ENCODE measurements around the gene PDE7B. TPM values are rescaled to one million over a fixed set of nuclear protein-coding genes. Genes with fewer than 3 reads are reported as not detected.

The PDE7B gene
- total and polyA plus RNA-seq, 2 of the 13 experiments (the other 11 are each of a cell fraction or from before 2014, with no cell fraction given) = not detected

DNA sequence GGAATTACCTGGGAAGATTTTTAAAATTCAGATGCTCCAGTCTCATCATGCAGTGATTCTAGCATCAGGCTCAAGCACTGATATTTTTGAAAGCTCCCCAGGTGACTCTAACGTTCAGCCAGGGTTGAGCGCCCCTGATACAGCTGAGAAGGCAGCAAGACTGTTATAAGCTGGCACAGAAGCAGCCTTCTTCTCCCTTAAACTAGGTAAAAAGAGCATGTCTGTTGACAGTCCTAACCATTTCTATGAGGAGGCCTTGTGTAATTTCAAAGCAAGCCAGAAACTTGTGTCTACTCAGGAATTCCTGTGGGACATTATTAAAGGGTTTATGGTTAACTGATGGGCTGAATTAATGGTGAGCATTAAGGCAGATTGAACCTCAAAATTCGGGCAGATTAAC, 141.9 kb downstream of the PDE7B start:
- Histone ChIP-seq H2AFZ (ENCODE audit: low read length) (no peak overlapping the region), H3K79me2 (ENCODE audit: insufficient read depth, low read length) (no peaks in the 10 kb centered on the region), H4K20me1 (ENCODE audit: insufficient read depth, low read length) (no peaks in the 10 kb centered on the region), H3K4me1 (ENCODE audit: insufficient read depth, low read length) (no peaks in the 10 kb centered on the region), H3K9me3 (ENCODE audit: low read length) (no peaks in the 10 kb centered on the region), H3K27ac (ENCODE audit: extremely low read length, insufficient read depth, low read length) (no peak overlapping the region), H3K36me3 (replicated peaks in 1 of 2; ENCODE audit: control insufficient read depth in 1 of 2, insufficient read depth in 2 of 2, low read length in 2 of 2) (no peaks in the 10 kb centered on the region), H3K4me2 (ENCODE audit: low read depth, low read length) (no peak overlapping the region), H3K9ac (ENCODE audit: insufficient read depth, low read depth, low read length) (no peak overlapping the region), H3K27me3 (ENCODE audit: control insufficient read depth in 1 of 2, insufficient read depth in 2 of 2, low read length in 2 of 2) (no peaks in the 10 kb centered on the region; a peak in 1 of 5 replicates), H3K4me3 (replicated peaks in 1 of 3; ENCODE audit: insufficient read depth in 1 of 3, low read depth in 2 of 3, low read length in 3 of 3) (no peak overlapping the region)
- ChIA-PET POLR2A (no interaction called here), CTCF (ENCODE audit: low intra/inter-chr PET ratio, low total read pairs) (no interaction called here)
- in situ Hi-C loops (cut with HindIII; ENCODE audit: extremely low pct_ligation_motif_present, low pct_unique_long_range_greater_than_20kb) = no loop called here
- ATAC-seq = no peak
- FAIRE-seq = no peak
- intact Hi-C loops (cut with micrococcal nuclease; ENCODE audit: unreplicated experiment) = no loop called here
- 2% methylated on average over 3 of the region's 3 CpGs for WGBS (ENCODE audit: low lambda C conversion rate)
- no TSS peak for BruUV-seq (replicated peaks)
- DNase-seq (ENCODE audit: low spot score) = no peak
- no peak for TF ChIP-seq ZNF772 (CRISPR knock-in tag; IDR thresholded peaks at IDR 0.05)
- TF ChIP-seq GATAD1 (CRISPR knock-in tag; IDR thresholded peaks at IDR 0.05) = no peak
- TF ChIP-seq CENPX (CRISPR knock-in tag; IDR thresholded peaks at IDR 0.05) = no peak
- TF ChIP-seq DR1 (CRISPR knock-in tag; IDR thresholded peaks at IDR 0.05) = no peak
- TF ChIP-seq ZFAT (CRISPR knock-in tag; conservative IDR thresholded peaks at IDR 0.05) = no peak

DNA sequence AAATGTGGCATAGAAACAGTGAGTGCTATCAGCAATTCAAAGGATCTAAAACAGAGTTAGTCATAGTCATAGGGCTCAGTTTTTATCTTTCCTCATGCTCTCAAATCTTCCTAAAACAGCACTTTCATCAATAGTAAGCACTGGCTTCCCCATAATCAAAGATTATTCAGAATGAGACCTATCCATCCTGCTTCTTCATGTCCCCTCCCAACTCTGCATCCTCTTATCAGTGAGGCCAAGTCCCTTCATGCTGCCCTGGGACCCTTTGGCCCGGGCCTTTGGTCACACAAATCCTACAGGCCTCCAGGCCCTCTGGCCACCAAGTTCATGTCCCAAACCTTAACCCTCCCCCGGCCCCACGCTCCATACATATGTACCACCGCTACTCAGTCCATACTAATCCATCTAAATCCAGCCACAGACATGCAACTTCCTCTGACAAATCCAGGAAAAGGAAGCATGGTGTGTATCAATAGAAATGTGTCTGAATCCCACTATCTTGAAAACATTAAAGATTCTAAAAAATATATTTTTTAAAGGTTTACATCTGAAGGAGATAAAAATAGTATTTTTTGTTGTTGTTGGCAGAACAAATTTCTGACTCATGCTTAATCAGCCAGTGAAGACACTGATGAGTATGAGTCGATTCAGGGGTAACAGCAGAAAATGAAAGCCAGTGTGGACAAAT, 143.5 kb downstream of the PDE7B start:
- POLR2A ChIA-PET = no interaction called here
- no peaks in the 10 kb centered on the region for H4K20me1 ChIP-seq (ENCODE audit: insufficient read depth, low read length)
- H3K27ac ChIP-seq (ENCODE audit: extremely low read length, insufficient read depth, low read length) = no peak overlapping the region
- H3K4me2 ChIP-seq (ENCODE audit: low read depth, low read length) = no peak overlapping the region
- intact Hi-C loops (cut with micrococcal nuclease; ENCODE audit: unreplicated experiment) (no loop called here), in situ Hi-C loops (cut with HindIII; ENCODE audit: extremely low pct_ligation_motif_present, low pct_unique_long_range_greater_than_20kb) (no loop called here)
- H3K9ac ChIP-seq (ENCODE audit: insufficient read depth, low read depth, low read length) = no peak overlapping the region
- H3K9me3 ChIP-seq (ENCODE audit: low read length) = no peaks in the 10 kb centered on the region
- ATAC-seq = no peak
- BruUV-seq (replicated peaks) = no TSS peak
- no peak overlapping the region for H2AFZ ChIP-seq (ENCODE audit: low read length)
- no peaks in the 10 kb centered on the region for H3K4me1 ChIP-seq (ENCODE audit: insufficient read depth, low read length)
- no peak overlapping the region for H3K4me3 ChIP-seq (replicated peaks in 1 of 3; ENCODE audit: insufficient read depth in 1 of 3, low read depth in 2 of 3, low read length in 3 of 3)
- no peaks in the 10 kb centered on the region for H3K79me2 ChIP-seq (ENCODE audit: insufficient read depth, low read length)
- no peaks in the 10 kb centered on the region; a peak in 1 of 5 replicates for H3K27me3 ChIP-seq (ENCODE audit: control insufficient read depth in 1 of 2, insufficient read depth in 2 of 2, low read length in 2 of 2)
- DNase-seq (ENCODE audit: low spot score) = no peak
- TF ChIP-seq, protein P1, sequence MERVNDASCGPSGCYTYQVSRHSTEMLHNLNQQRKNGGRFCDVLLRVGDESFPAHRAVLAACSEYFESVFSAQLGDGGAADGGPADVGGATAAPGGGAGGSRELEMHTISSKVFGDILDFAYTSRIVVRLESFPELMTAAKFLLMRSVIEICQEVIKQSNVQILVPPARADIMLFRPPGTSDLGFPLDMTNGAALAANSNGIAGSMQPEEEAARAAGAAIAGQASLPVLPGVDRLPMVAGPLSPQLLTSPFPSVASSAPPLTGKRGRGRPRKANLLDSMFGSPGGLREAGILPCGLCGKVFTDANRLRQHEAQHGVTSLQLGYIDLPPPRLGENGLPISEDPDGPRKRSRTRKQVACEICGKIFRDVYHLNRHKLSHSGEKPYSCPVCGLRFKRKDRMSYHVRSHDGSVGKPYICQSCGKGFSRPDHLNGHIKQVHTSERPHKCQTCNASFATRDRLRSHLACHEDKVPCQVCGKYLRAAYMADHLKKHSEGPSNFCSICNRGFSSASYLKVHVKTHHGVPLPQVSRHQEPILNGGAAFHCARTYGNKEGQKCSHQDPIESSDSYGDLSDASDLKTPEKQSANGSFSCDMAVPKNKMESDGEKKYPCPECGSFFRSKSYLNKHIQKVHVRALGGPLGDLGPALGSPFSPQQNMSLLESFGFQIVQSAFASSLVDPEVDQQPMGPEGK (CRISPR knock-in tag; IDR thresholded peaks at IDR 0.05) = no peak
- TF ChIP-seq ZSCAN22 (CRISPR knock-in tag; IDR thresholded peaks at IDR 0.05) (no peak), SIX1 (CRISPR knock-in tag; IDR thresholded peaks at IDR 0.05; ENCODE audit: borderline replicate concordance) (no peak), EED (CRISPR knock-in tag; IDR thresholded peaks at IDR 0.05) (no peak), SATB2 (CRISPR knock-in tag; IDR thresholded peaks at IDR 0.05) (no peak), PITX1 (CRISPR knock-in tag; IDR thresholded peaks at IDR 0.05) (no peak), MYC (CRISPR knock-in tag; IDR thresholded peaks at IDR 0.05; ENCODE audit: borderline replicate concordance) (no peak), SRSF9 (IDR thresholded peaks at IDR 0.05; ENCODE audit: borderline replicate concordance, insufficient read depth, low read depth, low read length, poor library complexity, severe bottlenecking) (no peak), ZBTB7B (CRISPR knock-in tag; IDR thresholded peaks at IDR 0.05) (no peak), RBM22 (optimal IDR thresholded peaks at IDR 0.05; ENCODE audit: low read length) (no peak)
- TF ChIP-seq, protein P2, sequence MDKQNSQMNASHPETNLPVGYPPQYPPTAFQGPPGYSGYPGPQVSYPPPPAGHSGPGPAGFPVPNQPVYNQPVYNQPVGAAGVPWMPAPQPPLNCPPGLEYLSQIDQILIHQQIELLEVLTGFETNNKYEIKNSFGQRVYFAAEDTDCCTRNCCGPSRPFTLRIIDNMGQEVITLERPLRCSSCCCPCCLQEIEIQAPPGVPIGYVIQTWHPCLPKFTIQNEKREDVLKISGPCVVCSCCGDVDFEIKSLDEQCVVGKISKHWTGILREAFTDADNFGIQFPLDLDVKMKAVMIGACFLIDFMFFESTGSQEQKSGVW (CRISPR knock-in tag; IDR thresholded peaks at IDR 0.05; ENCODE audit: borderline replicate concordance) = no peak
- TF ChIP-seq, protein P3, sequence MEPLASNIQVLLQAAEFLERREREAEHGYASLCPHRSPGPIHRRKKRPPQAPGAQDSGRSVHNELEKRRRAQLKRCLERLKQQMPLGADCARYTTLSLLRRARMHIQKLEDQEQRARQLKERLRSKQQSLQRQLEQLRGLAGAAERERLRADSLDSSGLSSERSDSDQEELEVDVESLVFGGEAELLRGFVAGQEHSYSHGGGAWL (CRISPR knock-in tag; IDR thresholded peaks at IDR 0.05) = no peak
- CTCF ChIA-PET (ENCODE audit: low intra/inter-chr PET ratio, low total read pairs) = no interaction called here
- no peaks in the 10 kb centered on the region for H3K36me3 ChIP-seq (replicated peaks in 1 of 2; ENCODE audit: control insufficient read depth in 1 of 2, insufficient read depth in 2 of 2, low read length in 2 of 2)
- no peak for FAIRE-seq
- WGBS (ENCODE audit: low lambda C conversion rate) = 2% methylated on average over 5 of the region's 5 CpGs
